Vagina (tissue), 2 donors: ENCODE results near the gene FOXE1. TPM values are rescaled to one million over a fixed set of nuclear protein-coding genes. Genes with fewer than 3 reads are reported as not detected.

Source experiments
- DNase-seq, 2 donors: peaks; one replicate each; pipeline ENCODE4 v3.0.0-alpha.2; 2017; ENCODE audit errors: extremely low spot score in 2 of 2
- H3K27ac ChIP-seq: fragments of 200-600 bp; sonication (generic); one replicate; pipeline ENCODE4 v1.5.1; 2019
- H3K27me3 ChIP-seq: fragments of 200-600 bp; sonication (generic); one replicate; pipeline ENCODE4 v1.5.1; 2019
- H3K36me3 ChIP-seq, 2 donors: fragments of 200-600 bp; sonication (generic); one replicate each; pipeline ENCODE4 v1.5.1; 2017 to 2019
- H3K4me1 ChIP-seq: fragments of 200-600 bp; sonication (generic); one replicate; pipeline ENCODE4 v1.5.1; 2019
- H3K4me3 ChIP-seq, 2 donors: fragments of 200-600 bp; sonication (generic); 1 replicate in 1 of 2; 2 replicates in 1 of 2; pipeline ENCODE4 v1.5.1; 2016 to 2019
- H3K9me3 ChIP-seq: fragments of 200-600 bp; sonication (generic); one replicate; pipeline ENCODE4 v1.5.1; 2019
- CTCF ChIP-seq, 3 experiments: fragments of 450-650 bp in 2 of 3; fragments of 200-600 bp in 1 of 3; sonication (generic) in 1 of 3; IDR thresholded peaks; one replicate each; pipeline ENCODE4 v1.5.1; 2017 to 2019; ENCODE audit warnings: antibody characterized with exemption in 3 of 3, mild to moderate bottlenecking in 2 of 3, moderate library complexity in 2 of 3
- POLR2A ChIP-seq, 2 donors: fragments of 450-650 bp; IDR thresholded peaks; one replicate each; pipeline ENCODE4 v1.6.1; 2017; ENCODE audit warnings: antibody characterized with exemption in 2 of 2, mild to moderate bottlenecking in 2 of 2, moderate library complexity in 2 of 2
- POLR2AphosphoS5 ChIP-seq, 2 donors: sonication (generic); formaldehyde crosslinking; IDR thresholded peaks; one replicate each; pipeline ENCODE4 v1.9.0; 2017; ENCODE audit warnings: antibody characterized with exemption in 2 of 2, mild to moderate bottlenecking in 2 of 2, low read depth in 1 of 2; ENCODE audit not compliant: insufficient read depth in 1 of 2
- intact Hi-C: fragments of 100-400 bp; cut with DNase I; formaldehyde crosslinking; loops from one replicate; pipeline ENCODE4 v1.15.1; 2023
- total RNA-seq: library from RNA; depleted of rRNA; stranded (reverse); fragments of >200 nt; gene quantifications from one replicate; pipeline ENCODE4 v1.2.3, GENCODE V29; 2016

Gene FOXE1
- total RNA-seq, 1 donor from 2014 or later = 7.9 TPM

- TF ChIP-seq CTCF (IDR thresholded peaks at IDR 0.05) = no peak
- TF ChIP-seq POLR2AphosphoS5 (IDR thresholded peaks at IDR 0.05; ENCODE audit: insufficient read depth in 1 of 2, low read depth in 1 of 2) = no peak
- TF ChIP-seq POLR2A (IDR thresholded peaks at IDR 0.05) = no peak
- H3K4me3 ChIP-seq = peak overlapping the region; percentile 46 to 49
- H3K4me1 ChIP-seq = peaks cover 50% of the 10 kb centered on the region
- peak in 1 of 2 donors; percentile 80 for DNase-seq
- no peaks in the 10 kb centered on the region for H3K36me3 ChIP-seq
- intact Hi-C loops = no loop called here
- H3K27ac ChIP-seq = peak overlapping the region; percentile 77
- H3K9me3 ChIP-seq = no peaks in the 10 kb centered on the region
- peaks cover 12% of the 10 kb centered on the region for H3K27me3 ChIP-seq
Measured at GRCh38 chr9:97852399-97853055, 499 bp upstream of the FOXE1 start.

- Histone ChIP-seq H3K27me3 (peaks cover 12% of the 10 kb centered on the region), H3K4me3 (peak overlapping the region; percentile 46 to 49), H3K9me3 (no peaks in the 10 kb centered on the region), H3K4me1 (peaks cover 41% of the 10 kb centered on the region), H3K27ac (peak overlapping the region; percentile 77), H3K36me3 (no peaks in the 10 kb centered on the region)
- TF ChIP-seq CTCF (IDR thresholded peaks at IDR 0.05) = no peak
- no peak for TF ChIP-seq POLR2AphosphoS5 (IDR thresholded peaks at IDR 0.05; ENCODE audit: insufficient read depth in 1 of 2, low read depth in 1 of 2)
- TF ChIP-seq POLR2A (IDR thresholded peaks at IDR 0.05) = no peak
- intact Hi-C loops = no loop called here
- peak in 1 of 2 donors; percentile 77 for DNase-seq
Measured at GRCh38 chr9:97853844-97854695, 1.0 kb downstream of the FOXE1 start.

GRCh38 chr9:97854696-97855485 lies 1.9 kb downstream of the FOXE1 start:
- H3K4me1 ChIP-seq = peaks cover 40% of the 10 kb centered on the region
- peak overlapping the region; percentile 46 to 49 for H3K4me3 ChIP-seq
- H3K27ac ChIP-seq = peak overlapping the region; percentile 77
- intact Hi-C loops = no loop called here
- no peaks in the 10 kb centered on the region for H3K36me3 ChIP-seq
- peaks cover 12% of the 10 kb centered on the region for H3K27me3 ChIP-seq
- no peak for DNase-seq
- TF ChIP-seq POLR2AphosphoS5 (IDR thresholded peaks at IDR 0.05; ENCODE audit: insufficient read depth in 1 of 2, low read depth in 1 of 2) (no peak), POLR2A (IDR thresholded peaks at IDR 0.05) (no peak), CTCF (IDR thresholded peaks at IDR 0.05) (no peak)
- H3K9me3 ChIP-seq = no peaks in the 10 kb centered on the region

GRCh38 chr9:97855486-97855875 lies 2.5 kb downstream of the FOXE1 start:
- Histone ChIP-seq H3K36me3 (no peaks in the 10 kb centered on the region), H3K27me3 (peaks cover 12% of the 10 kb centered on the region), H3K27ac (no peak overlapping the region), H3K4me1 (peaks cover 44% of the 10 kb centered on the region), H3K9me3 (no peaks in the 10 kb centered on the region), H3K4me3 (peak overlapping the region in 1 of 2 donors; percentile 49)
- TF ChIP-seq POLR2A (IDR thresholded peaks at IDR 0.05) = no peak
- no peak for TF ChIP-seq POLR2AphosphoS5 (IDR thresholded peaks at IDR 0.05; ENCODE audit: insufficient read depth in 1 of 2, low read depth in 1 of 2)
- no peak for TF ChIP-seq CTCF (IDR thresholded peaks at IDR 0.05)
- DNase-seq = no peak
- intact Hi-C loops = no loop called here
